AG10803 (cell line): ENCODE results near the gene CLCF1.

ENCODE experiments used
- DNase-seq: peaks from one replicate; pipeline ENCODE4 v3.0.0; 2010; ENCODE audit warnings: low read depth
- H3K4me3 ChIP-seq: 2 replicates; pipeline ENCODE4 v1.5.1; 2011; ENCODE audit warnings: mild to moderate bottlenecking, low read length, control low read depth
- TF ChIP-seq, protein P1 (sequence below): conservative IDR thresholded peaks from 2 replicates; pipeline ENCODE4 v1.5.1; 2011; ENCODE audit warnings: mild to moderate bottlenecking, low read length, control low read depth, inconsistent platforms

Gene CLCF1

DNA sequence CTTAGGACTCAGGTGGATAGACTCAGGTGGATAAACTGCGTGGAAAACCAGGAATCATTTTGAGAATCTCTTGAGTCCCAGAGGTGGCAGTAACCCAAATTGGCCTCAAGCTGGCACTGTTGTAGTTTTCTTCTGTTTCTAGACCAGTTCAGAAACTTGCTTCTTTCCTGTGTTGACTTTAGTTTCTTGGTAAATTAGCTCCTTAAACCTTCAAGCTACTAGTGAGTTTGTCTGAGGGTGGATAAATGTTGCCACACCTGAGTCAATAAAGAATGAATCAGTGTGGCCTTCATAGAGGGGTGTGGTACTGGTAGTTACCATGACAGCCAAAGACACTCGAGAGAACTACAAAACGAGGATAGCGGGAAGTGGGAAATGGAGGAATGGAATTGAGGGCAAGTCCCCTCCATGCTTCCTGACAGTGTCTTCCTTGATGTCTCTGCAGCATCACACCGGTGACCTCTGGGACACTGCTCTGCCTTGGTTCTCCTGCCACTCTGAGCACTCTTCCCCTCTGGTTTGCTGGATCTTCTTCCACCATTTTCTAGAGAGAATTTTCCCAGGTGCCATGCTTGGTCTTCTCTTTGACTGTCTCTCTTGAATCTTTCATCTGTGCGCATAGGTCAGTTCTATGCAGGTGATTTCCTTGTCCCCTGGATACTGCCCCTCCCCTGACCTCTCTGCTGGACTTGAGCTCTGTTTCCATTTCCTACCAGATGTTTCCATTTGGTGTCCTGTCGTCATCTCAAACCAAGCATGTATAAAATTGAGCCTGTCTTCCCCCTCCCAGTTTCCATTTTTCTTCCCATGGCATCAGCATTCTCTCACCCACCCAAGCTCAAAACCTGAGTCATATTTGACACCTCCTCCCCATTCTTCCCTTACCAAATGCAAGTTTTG, 27.2 kb downstream of the CLCF1 start:
- peak; percentile 83 for DNase-seq
- TF ChIP-seq, protein P1, sequence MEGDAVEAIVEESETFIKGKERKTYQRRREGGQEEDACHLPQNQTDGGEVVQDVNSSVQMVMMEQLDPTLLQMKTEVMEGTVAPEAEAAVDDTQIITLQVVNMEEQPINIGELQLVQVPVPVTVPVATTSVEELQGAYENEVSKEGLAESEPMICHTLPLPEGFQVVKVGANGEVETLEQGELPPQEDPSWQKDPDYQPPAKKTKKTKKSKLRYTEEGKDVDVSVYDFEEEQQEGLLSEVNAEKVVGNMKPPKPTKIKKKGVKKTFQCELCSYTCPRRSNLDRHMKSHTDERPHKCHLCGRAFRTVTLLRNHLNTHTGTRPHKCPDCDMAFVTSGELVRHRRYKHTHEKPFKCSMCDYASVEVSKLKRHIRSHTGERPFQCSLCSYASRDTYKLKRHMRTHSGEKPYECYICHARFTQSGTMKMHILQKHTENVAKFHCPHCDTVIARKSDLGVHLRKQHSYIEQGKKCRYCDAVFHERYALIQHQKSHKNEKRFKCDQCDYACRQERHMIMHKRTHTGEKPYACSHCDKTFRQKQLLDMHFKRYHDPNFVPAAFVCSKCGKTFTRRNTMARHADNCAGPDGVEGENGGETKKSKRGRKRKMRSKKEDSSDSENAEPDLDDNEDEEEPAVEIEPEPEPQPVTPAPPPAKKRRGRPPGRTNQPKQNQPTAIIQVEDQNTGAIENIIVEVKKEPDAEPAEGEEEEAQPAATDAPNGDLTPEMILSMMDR: peak; percentile 84
- no peak overlapping the region for H3K4me3 ChIP-seq

DNA sequence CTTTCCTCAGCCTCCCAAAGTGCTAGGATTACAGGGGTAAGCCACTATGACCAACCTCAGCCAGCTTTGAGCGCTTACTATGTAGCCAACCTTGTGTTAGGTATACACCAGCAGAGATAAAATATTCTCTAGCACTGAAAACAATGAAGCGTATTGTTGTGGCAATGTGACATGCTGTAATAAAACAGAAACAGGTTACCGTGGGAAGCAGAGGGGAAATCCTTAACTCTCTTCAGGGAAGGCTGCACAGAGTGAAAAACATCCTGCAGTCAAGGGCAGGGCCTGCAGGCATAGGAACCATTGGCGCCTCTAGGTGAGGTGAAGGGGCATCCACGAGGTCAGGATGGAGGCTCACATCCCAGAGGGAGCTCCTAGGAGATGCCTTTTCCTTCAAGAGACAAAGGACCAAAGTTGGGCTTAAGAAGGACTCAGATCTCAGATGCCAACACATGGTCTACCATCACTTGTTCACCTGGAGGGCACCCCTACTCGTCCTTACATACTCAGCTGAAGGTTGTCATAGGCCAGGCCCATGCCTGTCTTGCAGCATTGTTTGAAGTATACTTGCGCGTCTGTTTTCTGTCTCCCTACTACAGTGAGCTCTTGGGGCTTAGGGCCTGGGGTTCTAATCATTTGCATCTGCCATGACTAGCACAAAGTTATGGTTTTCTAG, 28.0 kb downstream of the CLCF1 start:
- DNase-seq: no peak
- TF ChIP-seq, protein P1: no peak
- no peak overlapping the region for H3K4me3 ChIP-seq

DNA sequence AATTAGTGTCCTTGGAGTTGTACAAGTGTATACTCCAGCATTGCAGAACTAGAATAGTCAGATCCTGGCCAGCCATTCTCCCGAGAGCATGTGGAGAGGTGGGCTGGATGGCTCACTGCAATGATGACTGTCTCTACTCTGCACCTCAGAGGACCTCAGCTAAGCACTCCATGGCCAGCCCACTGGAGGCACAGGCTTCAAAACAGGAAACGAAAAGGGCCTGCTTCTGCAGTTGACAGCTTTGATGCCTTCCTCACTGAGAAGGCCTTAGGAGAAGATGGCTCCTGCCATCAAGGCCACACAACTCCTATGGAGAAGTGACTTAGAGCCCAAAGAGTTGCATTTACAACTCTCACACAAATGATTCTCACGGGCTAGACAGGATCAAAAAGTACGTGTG, 29.1 kb downstream of the CLCF1 start:
- no peak for DNase-seq
- TF ChIP-seq, protein P1: no peak
- H3K4me3 ChIP-seq: no peak overlapping the region

DNA sequence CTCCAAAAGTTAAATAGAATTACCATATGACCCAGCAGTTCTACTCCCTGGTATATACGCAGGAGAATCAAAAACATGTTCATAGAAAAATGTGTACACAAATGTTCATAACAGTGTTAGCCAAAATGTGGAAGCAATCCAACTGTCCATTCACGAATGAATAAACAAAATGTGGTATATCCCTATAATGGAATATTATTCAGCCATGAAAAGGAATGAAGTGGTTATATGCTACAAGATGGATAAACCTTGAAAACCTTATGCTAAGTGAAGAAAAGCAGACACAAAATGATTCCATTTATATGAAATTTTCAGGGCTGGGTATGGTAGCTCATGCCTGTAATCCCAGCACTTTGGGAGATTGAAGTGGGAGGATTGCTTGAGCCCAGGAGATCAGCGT, 36.1 kb downstream of the CLCF1 start:
- TF ChIP-seq, protein P1: no peak
- DNase-seq: no peak
- no peak overlapping the region for H3K4me3 ChIP-seq

DNA sequence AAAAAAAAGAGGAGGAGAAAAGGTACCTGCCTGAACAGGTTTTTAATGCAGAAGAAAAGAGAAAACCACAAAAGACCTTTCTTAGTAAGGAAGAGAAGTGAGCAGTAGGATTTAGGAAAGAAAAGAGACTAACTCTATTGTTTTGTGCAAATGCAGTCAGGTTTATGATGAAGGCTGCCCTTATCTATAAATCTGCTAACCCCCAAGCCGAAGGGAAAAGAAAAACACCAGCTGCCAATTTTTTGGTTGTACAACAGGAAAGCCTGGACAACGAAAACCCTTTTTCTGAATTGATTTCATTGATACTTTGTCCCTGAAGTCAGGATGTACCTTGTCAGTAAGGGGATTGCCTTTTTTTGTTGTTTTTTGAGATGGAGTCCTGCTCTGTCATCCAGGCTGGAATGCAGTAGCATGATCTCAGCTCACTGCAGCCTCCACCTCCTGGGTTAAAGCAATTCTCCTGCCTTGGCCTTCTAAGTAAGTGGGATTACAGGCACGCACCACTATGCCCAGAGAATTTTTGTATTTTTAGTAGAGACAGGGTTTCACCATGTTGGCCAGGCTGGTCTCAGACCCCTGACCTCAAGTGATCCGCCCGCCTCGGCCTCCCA, 41.2 kb downstream of the CLCF1 start:
- no peak for DNase-seq
- TF ChIP-seq, protein P1: no peak
- no peak overlapping the region for H3K4me3 ChIP-seq

DNA sequence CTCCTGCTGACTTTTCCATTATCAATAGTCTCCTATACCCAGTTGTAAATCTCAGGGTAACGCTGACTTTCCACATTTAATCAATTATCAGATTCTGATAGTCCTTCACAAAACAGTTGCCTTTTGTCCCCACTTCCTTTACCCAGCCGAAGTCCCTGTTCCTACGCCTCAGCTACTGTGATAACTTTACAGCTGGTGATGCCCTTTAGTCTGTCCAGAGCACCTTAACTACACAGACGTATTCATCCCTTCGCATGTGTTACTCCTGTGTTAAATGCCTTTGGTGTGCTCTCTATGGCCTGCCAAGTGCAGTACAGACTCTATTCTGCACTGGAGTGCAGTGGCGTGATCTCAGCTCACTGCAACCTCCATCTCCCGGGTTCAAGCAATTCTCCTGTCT, 49.9 kb downstream of the CLCF1 start:
- TF ChIP-seq, protein P1: no peak
- no peak overlapping the region for H3K4me3 ChIP-seq
- no peak for DNase-seq
